Measurements from ENCODE around the gene WDR76.
"Not testable (repeated sequence)": the region's sequence is repeated elsewhere in the genome, so short reads cannot be mapped to it uniquely, and the experiment has no call there.

- TF ChIP-seq, protein P1, sequence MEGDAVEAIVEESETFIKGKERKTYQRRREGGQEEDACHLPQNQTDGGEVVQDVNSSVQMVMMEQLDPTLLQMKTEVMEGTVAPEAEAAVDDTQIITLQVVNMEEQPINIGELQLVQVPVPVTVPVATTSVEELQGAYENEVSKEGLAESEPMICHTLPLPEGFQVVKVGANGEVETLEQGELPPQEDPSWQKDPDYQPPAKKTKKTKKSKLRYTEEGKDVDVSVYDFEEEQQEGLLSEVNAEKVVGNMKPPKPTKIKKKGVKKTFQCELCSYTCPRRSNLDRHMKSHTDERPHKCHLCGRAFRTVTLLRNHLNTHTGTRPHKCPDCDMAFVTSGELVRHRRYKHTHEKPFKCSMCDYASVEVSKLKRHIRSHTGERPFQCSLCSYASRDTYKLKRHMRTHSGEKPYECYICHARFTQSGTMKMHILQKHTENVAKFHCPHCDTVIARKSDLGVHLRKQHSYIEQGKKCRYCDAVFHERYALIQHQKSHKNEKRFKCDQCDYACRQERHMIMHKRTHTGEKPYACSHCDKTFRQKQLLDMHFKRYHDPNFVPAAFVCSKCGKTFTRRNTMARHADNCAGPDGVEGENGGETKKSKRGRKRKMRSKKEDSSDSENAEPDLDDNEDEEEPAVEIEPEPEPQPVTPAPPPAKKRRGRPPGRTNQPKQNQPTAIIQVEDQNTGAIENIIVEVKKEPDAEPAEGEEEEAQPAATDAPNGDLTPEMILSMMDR (conservative IDR thresholded peaks at IDR 0.05; ENCODE audit: low read length), result not testable (repeated sequence)
- not testable (repeated sequence) for TF ChIP-seq EZH2phosphoT487 (IDR thresholded peaks at IDR 0.05; ENCODE audit: borderline replicate concordance, low read depth, low read length)
Measured at GRCh38 chr15:43866636-43867035, 39.8 kb downstream of the WDR76 start.

Data from OCI-LY7 (cell line).